IMR-90 (cell line): ENCODE data around the gene FGD5. TPM values are rescaled to one million over a fixed set of nuclear protein-coding genes. Genes with fewer than 3 reads are reported as not detected.

ENCODE experiments used
- ATAC-seq: fragments of 200-7000 bp; cut with Tn5 transposase; 2 replicates; pipeline ENCODE4 v1.9.1; 2020; ENCODE audit warnings: low read depth, mild to moderate bottlenecking, moderate library complexity
- BruUV-seq: library from RNA; stranded (reverse); fragments of 400-500 nt; replicated peaks from 2 replicates; lab custom pipeline; 2021; lab: Mats Ljungman, UMichigan
- CTCF ChIA-PET: fragments of 300-600 bp; formaldehyde crosslinking; extraction: SDS; loops from one replicate; lab custom pipeline; 2021; ENCODE audit warnings: antibody characterized with exemption; lab: Yijun Ruan, JAX
- POLR2A ChIA-PET: fragments of 300-600 bp; sonication (Branson Sonifier 250); formaldehyde crosslinking; loops from one replicate; lab custom pipeline; 2022; ENCODE audit warnings: antibody characterized with exemption; ENCODE audit not compliant: unreplicated experiment; lab: Charles Lee
- DNase-seq: peaks from one replicate; pipeline ENCODE4 v3.0.0; 2013
- H2AFZ ChIP-seq: replicated peaks from 2 replicates; pipeline ENCODE3; 2013; ENCODE audit warnings: low read length, mild to moderate bottlenecking; ENCODE audit not compliant: poor library complexity
- H2AK5ac ChIP-seq: 2 replicates; pipeline ENCODE4 v1.6.1; 2013; ENCODE audit warnings: low read depth, low read length, inconsistent platforms
- H2AK9ac ChIP-seq: replicated peaks from 2 replicates; pipeline ENCODE3; 2013; ENCODE audit warnings: mild to moderate bottlenecking, low read depth, low read length, moderate library complexity; ENCODE audit not compliant: poor library complexity
- H2BK120ac ChIP-seq: 2 replicates; pipeline ENCODE4 v1.6.1; 2013; ENCODE audit warnings: low read depth, low read length, inconsistent platforms
- H2BK15ac ChIP-seq: 3 replicates; pipeline ENCODE4 v1.6.1; 2013; ENCODE audit warnings: low read depth, low read length, inconsistent platforms
- H2BK20ac ChIP-seq: 2 replicates; pipeline ENCODE4 v1.6.1; 2013; ENCODE audit warnings: low read depth, mild to moderate bottlenecking, inconsistent platforms, low read length, moderate library complexity
- H2BK5ac ChIP-seq: 2 replicates; pipeline ENCODE4 v1.6.1; 2013; ENCODE audit warnings: mild to moderate bottlenecking, low read depth, low read length, inconsistent platforms; ENCODE audit not compliant: poor library complexity, severe bottlenecking
- H3K14ac ChIP-seq: replicated peaks from 2 replicates; pipeline ENCODE4 v1.6.1; 2013; ENCODE audit warnings: low read depth, low read length, inconsistent platforms
- H3K18ac ChIP-seq: 2 replicates; pipeline ENCODE4 v1.6.1; 2013; ENCODE audit warnings: low read depth, low read length, control low read depth
- H3K23ac ChIP-seq: 2 replicates; pipeline ENCODE4 v1.6.1; 2013; ENCODE audit warnings: low read depth, low read length, inconsistent platforms
- H3K27ac ChIP-seq: 2 replicates; pipeline ENCODE4 v1.5.1; 2013; ENCODE audit warnings: mild to moderate bottlenecking, control low read depth, low read length; ENCODE audit not compliant: insufficient read depth
- H3K27me3 ChIP-seq: 2 replicates; pipeline ENCODE4 v1.6.1; 2013; ENCODE audit warnings: low read length; ENCODE audit not compliant: control insufficient read depth, insufficient read depth
- H3K36me3 ChIP-seq: 2 replicates; pipeline ENCODE4 v1.6.1; 2013; ENCODE audit warnings: low read length, mixed read lengths; ENCODE audit not compliant: control insufficient read depth, insufficient read depth
- H3K4ac ChIP-seq: 2 replicates; pipeline ENCODE4 v1.6.1; 2013; ENCODE audit warnings: low read depth, low read length, inconsistent platforms
- H3K4me1 ChIP-seq: 2 replicates; pipeline ENCODE4 v1.6.1; 2013; ENCODE audit warnings: low read length, mixed read lengths; ENCODE audit not compliant: control insufficient read depth, insufficient read depth
- H3K4me2 ChIP-seq: 2 replicates; pipeline ENCODE4 v1.6.1; 2013; ENCODE audit warnings: low read depth, mild to moderate bottlenecking, control low read depth, low read length, moderate library complexity
- H3K4me3 ChIP-seq: 2 replicates; pipeline ENCODE4 v1.5.1; 2013; ENCODE audit warnings: low read depth, mild to moderate bottlenecking, control low read depth, low read length, moderate library complexity; ENCODE audit not compliant: insufficient read depth
- H3K56ac ChIP-seq: 2 replicates; pipeline ENCODE4 v1.6.1; 2013; ENCODE audit warnings: low read length, inconsistent platforms; ENCODE audit not compliant: insufficient read depth; ENCODE audit errors: extremely low read depth
- H3K79me1 ChIP-seq, 2 experiments: 2 replicates each; pipeline ENCODE4 v1.6.1; 2013; ENCODE audit warnings: low read length in 2 of 2, inconsistent platforms in 1 of 2, low read depth in 1 of 2
- H3K9ac ChIP-seq: 2 replicates; pipeline ENCODE4 v1.6.1; 2013; ENCODE audit warnings: low read depth, low read length, control low read depth
- H3K9me1 ChIP-seq: 2 replicates; pipeline ENCODE4 v1.6.1; 2013; ENCODE audit warnings: low read length, inconsistent platforms; ENCODE audit not compliant: insufficient read depth
- H3K9me3 ChIP-seq: 2 replicates; pipeline ENCODE4 v1.6.1; 2013; ENCODE audit warnings: low read length; ENCODE audit not compliant: control insufficient read depth, insufficient read depth
- H4K20me1 ChIP-seq: 2 replicates; pipeline ENCODE4 v1.6.1; 2013; ENCODE audit warnings: low read length, inconsistent platforms; ENCODE audit not compliant: insufficient read depth
- H4K5ac ChIP-seq: 2 replicates; pipeline ENCODE4 v1.6.1; 2013; ENCODE audit warnings: mild to moderate bottlenecking, low read depth, low read length, control low read depth
- H4K8ac ChIP-seq, 2 experiments: 2 replicates each; pipeline ENCODE4 v1.6.1; 2013; ENCODE audit warnings: low read depth in 2 of 2, low read length in 2 of 2, control low read depth in 1 of 2, inconsistent platforms in 1 of 2
- H4K91ac ChIP-seq: 2 replicates; pipeline ENCODE4 v1.6.1; 2013; ENCODE audit warnings: low read depth, low read length, inconsistent platforms; ENCODE audit not compliant: insufficient read depth
- BHLHE40 ChIP-seq: fragments of 150-350 bp; IDR thresholded peaks from 2 replicates; pipeline ENCODE4 v1.6.1; 2016; ENCODE audit warnings: mild to moderate bottlenecking, low read depth, low read length
- CEBPB ChIP-seq: IDR thresholded peaks from 2 replicates; pipeline ENCODE4 v1.6.1; 2012; ENCODE audit warnings: low read depth, low read length, improper control_type of control experiment
- CHD1 ChIP-seq: IDR thresholded peaks from 2 replicates; pipeline ENCODE4 v1.6.1; 2012; ENCODE audit warnings: low read depth, low read length, improper control_type of control experiment
- CTCF ChIP-seq: conservative IDR thresholded peaks from 2 replicates; pipeline ENCODE4 v1.5.1; 2012; ENCODE audit warnings: mild to moderate bottlenecking, low read depth, low read length, improper control_type of control experiment
- ELK1 ChIP-seq: fragments of 150-350 bp; IDR thresholded peaks from 2 replicates; pipeline ENCODE4 v1.6.1; 2016; ENCODE audit warnings: low read depth, mild to moderate bottlenecking, low read length, moderate library complexity, borderline replicate concordance
- FOS ChIP-seq: fragments of 150-350 bp; IDR thresholded peaks from 2 replicates; pipeline ENCODE4 v1.6.1; 2016; ENCODE audit warnings: low read depth, low read length
- MAFK ChIP-seq: IDR thresholded peaks from 2 replicates; pipeline ENCODE4 v1.6.1; 2012; ENCODE audit warnings: low read depth, low read length, improper control_type of control experiment
- MAZ ChIP-seq: IDR thresholded peaks from 2 replicates; pipeline ENCODE4 v1.6.1; 2012; ENCODE audit warnings: low read depth, mild to moderate bottlenecking, low read length, improper control_type of control experiment, moderate library complexity, borderline replicate concordance
- MXI1 ChIP-seq: IDR thresholded peaks from 2 replicates; pipeline ENCODE4 v1.6.1; 2012; ENCODE audit warnings: low read depth, mild to moderate bottlenecking, low read length, moderate library complexity, borderline replicate concordance
- NFE2L2 ChIP-seq: fragments of 150-350 bp; IDR thresholded peaks from 2 replicates; pipeline ENCODE4 v1.6.1; 2016; ENCODE audit warnings: low read depth, mild to moderate bottlenecking, low read length
- POLR2A ChIP-seq: IDR thresholded peaks from 2 replicates; pipeline ENCODE4 v1.6.1; 2012; ENCODE audit warnings: mild to moderate bottlenecking, low read depth, low read length
- RCOR1 ChIP-seq: IDR thresholded peaks from 2 replicates; pipeline ENCODE4 v1.6.1; 2012; ENCODE audit warnings: mild to moderate bottlenecking, low read length, improper control_type of control experiment; ENCODE audit not compliant: insufficient replicate concordance
- RFX5 ChIP-seq: IDR thresholded peaks from 2 replicates; pipeline ENCODE4 v1.8.0; 2012; ENCODE audit warnings: low read depth, mild to moderate bottlenecking, low read length, moderate library complexity
- SMC3 ChIP-seq: fragments of 150-350 bp; IDR thresholded peaks from 2 replicates; pipeline ENCODE4 v1.6.1; 2016; ENCODE audit warnings: low read depth, mild to moderate bottlenecking, antibody characterized with exemption, low read length, moderate library complexity
- USF2 ChIP-seq: fragments of 150-350 bp; IDR thresholded peaks from 2 replicates; pipeline ENCODE4 v1.6.1; 2017; ENCODE audit warnings: mild to moderate bottlenecking, antibody characterized with exemption, low read length, low read depth
- WGBS, 2 experiments: methylation state at CpG; one replicate each; pipeline versions ENCODE4 v1.1.5 to v1.1.7; 2013; ENCODE audit warnings: missing lambda C conversion rate in 2 of 2; ENCODE audit not compliant: insufficient read length in 1 of 2; ENCODE audit errors: extremely low coverage in 2 of 2; 5-methylcytosine and 5-hydroxymethylcytosine counted together
- dilution Hi-C: fragments of 300-500 bp; cut with HindIII; formaldehyde crosslinking; loops from one replicate; pipeline ENCODE4 v1.14.3; 2018; ENCODE audit warnings: low sequenced_read_pairs; ENCODE audit not compliant: unreplicated experiment
- in situ Hi-C: fragments of 300-500 bp; cut with MboI; formaldehyde crosslinking; loops from 3 replicates; pipeline ENCODE4 v1.14.3; 2019; ENCODE audit warnings: low sequenced_read_pairs, inconsistent platforms, mixed read lengths
- intact Hi-C: fragments of 100-400 bp; cut with micrococcal nuclease; formaldehyde crosslinking; loops from 2 replicates; pipeline ENCODE4 v1.10.0; 2022
- polyA plus RNA-seq, 3 experiments: library from polyadenylated mRNA; depleted of rRNA; stranded (reverse); fragments of >200 nt; gene quantifications; 2 replicates each; pipeline ENCODE4 v1.2.3, GENCODE V29; 2012; ENCODE audit warnings: low replicate concordance in 1 of 3
- total RNA-seq: library from RNA; depleted of rRNA; stranded (reverse); fragments of >200 nt; gene quantifications from 2 replicates; pipeline ENCODE4 v1.2.3, GENCODE V29; 2012

Gene FGD5
- total and polyA plus RNA-seq, 2 of the 4 experiments (the other 2 are of a cell fraction): not detected

GRCh38 chr3:14842277-14842676, 23.5 kb downstream of the FGD5 start:
- dilution Hi-C loops (no loop called here), intact Hi-C loops (no loop called here), in situ Hi-C loops (no loop called here)
- Histone ChIP-seq H2BK120ac (no peak overlapping the region), H3K23ac (no peak overlapping the region), H3K18ac (no peak overlapping the region), H3K56ac (no peak overlapping the region), H3K9me1 (no peaks in the 10 kb centered on the region), H3K27ac (no peak overlapping the region), H3K9ac (no peak overlapping the region), H4K5ac (no peak overlapping the region), H2BK5ac (no peak overlapping the region), H2BK20ac (no peak overlapping the region), H3K36me3 (no peaks in the 10 kb centered on the region), H2AK9ac (no peak overlapping the region), H4K91ac (no peak overlapping the region), H2AFZ (peak overlapping the region; percentile 8), H3K79me1 (no peaks in the 10 kb centered on the region), H4K20me1 (no peaks in the 10 kb centered on the region), H2AK5ac (no peak overlapping the region), H3K4ac (no peak overlapping the region), H3K4me1 (no peaks in the 10 kb centered on the region), H3K14ac (no peak overlapping the region), H3K4me2 (no peak overlapping the region), H3K27me3 (peaks cover 37% of the 10 kb centered on the region), H3K9me3 (no peaks in the 10 kb centered on the region), H3K4me3 (no peak overlapping the region), H2BK15ac (no peak overlapping the region), H4K8ac (no peak overlapping the region)
- no TSS peak for BruUV-seq
- no peak for ATAC-seq
- DNase-seq: no peak
- WGBS, 2 experiments: 67% methylated on average over 1 of the region's 3 CpGs; no CpG with 5 or more reads in 1 of the 2 experiments
- POLR2A ChIA-PET: no interaction called here
- TF ChIP-seq FOS: no peak
- TF ChIP-seq NFE2L2: no peak
- no peak for TF ChIP-seq CTCF
- TF ChIP-seq USF2: no peak
- TF ChIP-seq CEBPB: no peak
- no peak for TF ChIP-seq RCOR1
- TF ChIP-seq MAZ: no peak
- no peak for TF ChIP-seq RFX5
- no peak for TF ChIP-seq ELK1
- no peak for TF ChIP-seq POLR2A
- no peak for TF ChIP-seq BHLHE40
- TF ChIP-seq CHD1: no peak
- TF ChIP-seq SMC3: no peak
- TF ChIP-seq MAFK: no peak
- no peak for TF ChIP-seq MXI1
- CTCF ChIA-PET: no interaction called here
